SK-N-SH treated with all-trans-retinoic acid at 6 μM for 48 hours (cell line): ENCODE results near the gene BCAS4.

Experiments
- ATAC-seq: fragments of 200-7000 bp; cut with Tn5 transposase; 3 replicates; pipeline ENCODE4 v1.9.1; 2020; ENCODE audit warnings: mild to moderate bottlenecking, moderate library complexity
- ARNTL ChIP-seq: fragments of 450-650 bp; formaldehyde crosslinking; IDR thresholded peaks from 2 replicates; pipeline ENCODE4 v1.5.0; 2020; ENCODE audit warnings: low read depth, mild to moderate bottlenecking, moderate library complexity, borderline replicate concordance
- BACH2 ChIP-seq: fragments of 250-450 bp; sonication (Bioruptor Pico); IDR thresholded peaks from 2 replicates; pipeline ENCODE4 v1.9.0; 2021; ENCODE audit warnings: mild to moderate bottlenecking, borderline replicate concordance
- CSDC2 ChIP-seq: fragments of 250-450 bp; sonication (Bioruptor Pico); IDR thresholded peaks from 2 replicates; pipeline ENCODE4 v1.5.0; 2020; ENCODE audit warnings: mild to moderate bottlenecking, moderate library complexity
- CSRNP3 ChIP-seq: fragments of 250-450 bp; sonication (Bioruptor Pico); IDR thresholded peaks from 2 replicates; pipeline ENCODE4 v1.5.1; 2021; ENCODE audit warnings: mild to moderate bottlenecking, moderate library complexity
- GLIS3 ChIP-seq: fragments of 250-450 bp; sonication (Bioruptor Pico); IDR thresholded peaks from 2 replicates; pipeline ENCODE4 v1.5.0; 2020; ENCODE audit warnings: mild to moderate bottlenecking, moderate library complexity
- ISL1 ChIP-seq: fragments of 250-450 bp; sonication (Bioruptor Pico); IDR thresholded peaks from 2 replicates; pipeline ENCODE4 v2.1.2; 2022; ENCODE audit warnings: mild to moderate bottlenecking, moderate library complexity
- OSR1 ChIP-seq: fragments of 250-450 bp; sonication (Bioruptor Pico); IDR thresholded peaks from 2 replicates; pipeline ENCODE4 v1.8.0; 2022; ENCODE audit warnings: moderate library complexity, mild to moderate bottlenecking, inconsistent platforms
- PPARA ChIP-seq: fragments of 250-450 bp; sonication (Bioruptor Pico); IDR thresholded peaks from 2 replicates; pipeline ENCODE4 v1.5.0; 2020; ENCODE audit warnings: mild to moderate bottlenecking, borderline replicate concordance
- RARB ChIP-seq: fragments of 250-450 bp; sonication (Bioruptor Pico); IDR thresholded peaks from 2 replicates; pipeline ENCODE4 v1.8.0; 2021; ENCODE audit warnings: mild to moderate bottlenecking, moderate library complexity
- SNAI2 ChIP-seq: fragments of 250-450 bp; sonication (Bioruptor Pico); IDR thresholded peaks from 2 replicates; pipeline ENCODE4 v1.5.0; 2020; ENCODE audit warnings: mild to moderate bottlenecking, moderate library complexity
- TCF4 ChIP-seq: fragments of 250-450 bp; sonication (Bioruptor Pico); IDR thresholded peaks from 2 replicates; pipeline ENCODE4 v1.8.0; 2021; ENCODE audit warnings: mild to moderate bottlenecking, moderate library complexity, borderline replicate concordance
- TOX ChIP-seq: fragments of 250-450 bp; sonication (Bioruptor Pico); IDR thresholded peaks from 2 replicates; pipeline ENCODE4 v1.8.0; 2021; ENCODE audit warnings: mild to moderate bottlenecking, moderate library complexity, borderline replicate concordance
- TSHZ2 ChIP-seq: fragments of 250-450 bp; sonication (Bioruptor Pico); IDR thresholded peaks from 2 replicates; pipeline ENCODE4 v1.5.0; 2020; ENCODE audit warnings: mild to moderate bottlenecking, moderate library complexity
- ZC3H10 ChIP-seq: fragments of 250-450 bp; sonication (Bioruptor Pico); IDR thresholded peaks from 2 replicates; pipeline ENCODE4 v1.5.1; 2021; ENCODE audit warnings: mild to moderate bottlenecking, moderate library complexity
- ZFP30 ChIP-seq: fragments of 450-650 bp; formaldehyde crosslinking; IDR thresholded peaks from 2 replicates; pipeline ENCODE4 v1.5.0; 2022; ENCODE audit warnings: mild to moderate bottlenecking, moderate library complexity
- ZNF565 ChIP-seq: fragments of 450-650 bp; formaldehyde crosslinking; conservative IDR thresholded peaks from 2 replicates; pipeline ENCODE4 v1.5.0; 2020; ENCODE audit warnings: low read depth, mild to moderate bottlenecking, moderate library complexity
- ZNF70 ChIP-seq: fragments of 450-650 bp; formaldehyde crosslinking; IDR thresholded peaks from 2 replicates; pipeline ENCODE4 v1.5.0; 2020; ENCODE audit warnings: mild to moderate bottlenecking, moderate library complexity
- ZNF8 ChIP-seq: fragments of 450-650 bp; formaldehyde crosslinking; IDR thresholded peaks from 2 replicates; pipeline ENCODE4 v1.5.0; 2020; ENCODE audit warnings: mild to moderate bottlenecking, moderate library complexity
- TF ChIP-seq, protein P1 (sequence below): fragments of 250-450 bp; sonication (Bioruptor Pico); IDR thresholded peaks from 2 replicates; pipeline ENCODE4 v1.8.0; 2021; ENCODE audit warnings: low read depth, mild to moderate bottlenecking, moderate library complexity, borderline replicate concordance
- TF ChIP-seq, protein P2 (sequence below): fragments of 250-450 bp; sonication (Bioruptor Pico); IDR thresholded peaks from 2 replicates; pipeline ENCODE4 v1.5.1; 2020; ENCODE audit warnings: low read depth, mild to moderate bottlenecking, moderate library complexity
- TF ChIP-seq, protein P3 (sequence below): fragments of 250-450 bp; sonication (Bioruptor Pico); IDR thresholded peaks from 2 replicates; pipeline ENCODE4 v1.8.0; 2020; ENCODE audit warnings: mild to moderate bottlenecking, moderate library complexity, borderline replicate concordance

Gene BCAS4

DNA sequence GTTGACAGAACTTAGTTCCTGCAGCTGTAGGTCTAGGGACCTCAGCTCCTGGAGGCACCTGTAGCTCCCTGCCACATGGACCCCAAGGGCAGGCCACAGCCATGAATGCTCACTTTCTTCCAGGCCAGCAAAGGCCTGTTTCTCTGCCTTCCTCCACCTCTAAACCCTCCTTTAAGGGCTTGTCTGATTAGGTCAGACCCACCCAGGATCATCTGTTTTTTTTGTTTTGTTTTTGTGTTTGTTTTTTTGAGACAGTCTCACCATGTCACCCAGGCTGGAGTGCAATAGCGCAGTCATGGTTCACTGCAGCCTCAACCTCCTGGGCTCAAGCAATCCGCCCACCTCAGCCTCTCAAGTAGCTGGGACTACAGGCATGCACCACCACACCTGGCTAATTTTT is 11.5 kb upstream of the BCAS4 start:
- TF ChIP-seq ARNTL (CRISPR knock-in tag) = no peak
- no peak for TF ChIP-seq CSDC2 (CRISPR knock-in tag)
- no peak for TF ChIP-seq TSHZ2 (CRISPR knock-in tag)
- no peak for TF ChIP-seq ZNF8 (CRISPR knock-in tag)
- TF ChIP-seq GLIS3 (CRISPR knock-in tag) = no peak
- TF ChIP-seq, protein P1, sequence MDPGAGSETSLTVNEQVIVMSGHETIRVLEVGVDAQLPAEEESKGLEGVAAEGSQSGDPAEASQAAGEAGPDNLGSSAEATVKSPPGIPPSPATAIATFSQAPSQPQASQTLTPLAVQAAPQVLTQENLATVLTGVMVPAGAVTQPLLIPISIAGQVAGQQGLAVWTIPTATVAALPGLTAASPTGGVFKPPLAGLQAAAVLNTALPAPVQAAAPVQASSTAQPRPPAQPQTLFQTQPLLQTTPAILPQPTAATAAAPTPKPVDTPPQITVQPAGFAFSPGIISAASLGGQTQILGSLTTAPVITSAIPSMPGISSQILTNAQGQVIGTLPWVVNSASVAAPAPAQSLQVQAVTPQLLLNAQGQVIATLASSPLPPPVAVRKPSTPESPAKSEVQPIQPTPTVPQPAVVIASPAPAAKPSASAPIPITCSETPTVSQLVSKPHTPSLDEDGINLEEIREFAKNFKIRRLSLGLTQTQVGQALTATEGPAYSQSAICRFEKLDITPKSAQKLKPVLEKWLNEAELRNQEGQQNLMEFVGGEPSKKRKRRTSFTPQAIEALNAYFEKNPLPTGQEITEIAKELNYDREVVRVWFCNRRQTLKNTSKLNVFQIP (CRISPR knock-in tag) = no peak
- no peak for TF ChIP-seq TCF4 (CRISPR knock-in tag)
- no peak for TF ChIP-seq PPARA (CRISPR knock-in tag)
- TF ChIP-seq ZNF70 (CRISPR knock-in tag) = no peak
- TF ChIP-seq ZC3H10 (CRISPR knock-in tag) = no peak
- no peak for TF ChIP-seq ZNF565 (CRISPR knock-in tag)
- TF ChIP-seq CSRNP3 (CRISPR knock-in tag) = no peak
- TF ChIP-seq ZFP30 (CRISPR knock-in tag) = no peak
- no peak for ATAC-seq

GRCh38 chr20:50783903-50784302 is 11.0 kb upstream of the BCAS4 start:
- no peak for TF ChIP-seq ARNTL (CRISPR knock-in tag)
- TF ChIP-seq TOX = no peak
- no peak for TF ChIP-seq CSDC2 (CRISPR knock-in tag)
- TF ChIP-seq OSR1 (CRISPR knock-in tag) = no peak
- TF ChIP-seq, protein P1 (CRISPR knock-in tag) = no peak
- TF ChIP-seq ZFP30 (CRISPR knock-in tag) = no peak
- no peak for TF ChIP-seq TSHZ2 (CRISPR knock-in tag)
- no peak for TF ChIP-seq ZC3H10 (CRISPR knock-in tag)
- TF ChIP-seq CSRNP3 (CRISPR knock-in tag) = no peak
- TF ChIP-seq GLIS3 (CRISPR knock-in tag) = no peak
- TF ChIP-seq, protein P2, sequence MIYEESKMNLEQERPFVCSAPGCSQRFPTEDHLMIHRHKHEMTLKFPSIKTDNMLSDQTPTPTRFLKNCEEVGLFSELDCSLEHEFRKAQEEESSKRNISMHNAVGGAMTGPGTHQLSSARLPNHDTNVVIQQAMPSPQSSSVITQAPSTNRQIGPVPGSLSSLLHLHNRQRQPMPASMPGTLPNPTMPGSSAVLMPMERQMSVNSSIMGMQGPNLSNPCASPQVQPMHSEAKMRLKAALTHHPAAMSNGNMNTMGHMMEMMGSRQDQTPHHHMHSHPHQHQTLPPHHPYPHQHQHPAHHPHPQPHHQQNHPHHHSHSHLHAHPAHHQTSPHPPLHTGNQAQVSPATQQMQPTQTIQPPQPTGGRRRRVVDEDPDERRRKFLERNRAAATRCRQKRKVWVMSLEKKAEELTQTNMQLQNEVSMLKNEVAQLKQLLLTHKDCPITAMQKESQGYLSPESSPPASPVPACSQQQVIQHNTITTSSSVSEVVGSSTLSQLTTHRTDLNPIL = no peak
- TF ChIP-seq, protein P3, sequence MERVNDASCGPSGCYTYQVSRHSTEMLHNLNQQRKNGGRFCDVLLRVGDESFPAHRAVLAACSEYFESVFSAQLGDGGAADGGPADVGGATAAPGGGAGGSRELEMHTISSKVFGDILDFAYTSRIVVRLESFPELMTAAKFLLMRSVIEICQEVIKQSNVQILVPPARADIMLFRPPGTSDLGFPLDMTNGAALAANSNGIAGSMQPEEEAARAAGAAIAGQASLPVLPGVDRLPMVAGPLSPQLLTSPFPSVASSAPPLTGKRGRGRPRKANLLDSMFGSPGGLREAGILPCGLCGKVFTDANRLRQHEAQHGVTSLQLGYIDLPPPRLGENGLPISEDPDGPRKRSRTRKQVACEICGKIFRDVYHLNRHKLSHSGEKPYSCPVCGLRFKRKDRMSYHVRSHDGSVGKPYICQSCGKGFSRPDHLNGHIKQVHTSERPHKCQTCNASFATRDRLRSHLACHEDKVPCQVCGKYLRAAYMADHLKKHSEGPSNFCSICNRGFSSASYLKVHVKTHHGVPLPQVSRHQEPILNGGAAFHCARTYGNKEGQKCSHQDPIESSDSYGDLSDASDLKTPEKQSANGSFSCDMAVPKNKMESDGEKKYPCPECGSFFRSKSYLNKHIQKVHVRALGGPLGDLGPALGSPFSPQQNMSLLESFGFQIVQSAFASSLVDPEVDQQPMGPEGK (CRISPR knock-in tag) = no peak
- TF ChIP-seq PPARA (CRISPR knock-in tag) = no peak
- no peak for TF ChIP-seq RARB (CRISPR knock-in tag)
- TF ChIP-seq ZNF70 (CRISPR knock-in tag) = no peak
- no peak for TF ChIP-seq BACH2 (CRISPR knock-in tag)
- TF ChIP-seq SNAI2 (CRISPR knock-in tag) = no peak
- no peak for TF ChIP-seq TCF4 (CRISPR knock-in tag)
- TF ChIP-seq ISL1 (CRISPR knock-in tag) = no peak
- ATAC-seq = no peak
